Ramos (cell line): Measurements from ENCODE around the gene MIA2.

Experiments
- in situ Hi-C: fragments of 300-500 bp; cut with MboI; formaldehyde crosslinking; loops from one replicate; pipeline ENCODE4 v1.14.3; 2022; ENCODE audit warnings: low sequenced_read_pairs; ENCODE audit not compliant: unreplicated experiment

The MIA2 gene

DNA sequence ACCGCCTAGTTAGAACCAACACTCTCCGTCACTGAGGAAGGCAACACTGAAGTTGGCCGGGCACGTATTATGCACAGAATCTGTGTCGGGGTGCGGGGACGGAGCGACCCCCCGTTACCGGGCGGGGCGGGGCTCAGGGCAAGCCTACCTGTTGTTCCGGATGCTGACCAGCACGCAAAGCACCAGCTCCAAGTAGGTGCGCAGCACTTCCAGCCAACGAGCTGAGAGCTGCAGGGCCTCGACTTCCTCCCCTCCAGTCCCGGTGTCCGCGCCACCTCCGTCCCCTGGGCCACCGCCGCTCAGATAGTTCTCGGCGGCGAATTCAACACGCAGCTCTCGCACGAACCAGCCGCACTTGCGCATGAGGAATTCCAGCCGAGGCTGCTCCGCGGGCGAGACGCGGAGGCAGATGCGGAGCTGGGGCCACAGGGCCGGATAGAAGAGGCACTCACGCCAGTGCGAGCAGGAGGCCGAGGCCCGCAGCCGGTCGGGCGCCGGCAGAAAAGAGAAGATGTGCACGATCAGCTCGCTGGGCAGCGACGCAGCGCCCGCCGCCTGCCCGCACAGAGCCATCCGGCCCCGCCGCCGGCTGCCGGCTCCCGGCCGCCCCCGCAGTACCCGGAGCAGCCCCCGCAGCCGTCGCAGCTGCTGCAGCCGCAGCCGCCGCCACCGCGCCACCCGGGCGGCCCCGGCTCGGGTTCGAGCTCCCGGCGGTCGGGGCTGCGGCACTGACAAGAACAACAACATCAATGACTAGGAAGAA, 197.9 kb downstream of the MIA2 start:
- in situ Hi-C loops, result loop anchor here (25.0 kb wide), 1 partner anchor 319 kb away; the partner anchor contains the start of genes GEMIN2 and SEC23A

DNA sequence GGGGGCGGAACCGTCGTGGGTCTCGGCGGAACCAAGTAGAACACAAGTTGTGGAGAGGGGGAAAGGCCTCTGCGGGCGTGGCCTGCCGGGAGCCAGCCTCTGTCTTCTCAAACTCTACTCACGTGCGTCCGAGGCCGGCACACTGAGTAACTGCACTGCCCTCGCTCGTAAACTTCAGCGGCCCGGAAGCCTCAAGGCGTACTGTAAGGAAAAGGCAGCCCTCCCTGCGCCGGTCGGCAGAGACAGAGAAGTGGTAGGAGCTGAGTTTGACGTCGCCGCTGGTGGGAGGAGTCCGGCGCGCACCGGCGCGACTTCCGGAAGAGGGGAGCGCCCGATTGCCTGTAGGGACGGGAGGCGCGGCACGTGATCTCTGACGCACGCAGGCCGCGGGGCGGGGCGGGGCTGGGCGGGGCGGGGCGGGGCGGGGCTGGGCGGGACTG, 198.5 kb downstream of the MIA2 start, which contains the start of gene FBXO33:
FBXO33 (minus strand) TSS at position 255 of the 440 bp plus-strand sequence. CDS start 271 bp downstream, outside the sequence.
- in situ Hi-C loops, result loop anchor here (25.0 kb wide), 1 partner anchor 320 kb away; the partner anchor contains the start of genes GEMIN2 and SEC23A

DNA sequence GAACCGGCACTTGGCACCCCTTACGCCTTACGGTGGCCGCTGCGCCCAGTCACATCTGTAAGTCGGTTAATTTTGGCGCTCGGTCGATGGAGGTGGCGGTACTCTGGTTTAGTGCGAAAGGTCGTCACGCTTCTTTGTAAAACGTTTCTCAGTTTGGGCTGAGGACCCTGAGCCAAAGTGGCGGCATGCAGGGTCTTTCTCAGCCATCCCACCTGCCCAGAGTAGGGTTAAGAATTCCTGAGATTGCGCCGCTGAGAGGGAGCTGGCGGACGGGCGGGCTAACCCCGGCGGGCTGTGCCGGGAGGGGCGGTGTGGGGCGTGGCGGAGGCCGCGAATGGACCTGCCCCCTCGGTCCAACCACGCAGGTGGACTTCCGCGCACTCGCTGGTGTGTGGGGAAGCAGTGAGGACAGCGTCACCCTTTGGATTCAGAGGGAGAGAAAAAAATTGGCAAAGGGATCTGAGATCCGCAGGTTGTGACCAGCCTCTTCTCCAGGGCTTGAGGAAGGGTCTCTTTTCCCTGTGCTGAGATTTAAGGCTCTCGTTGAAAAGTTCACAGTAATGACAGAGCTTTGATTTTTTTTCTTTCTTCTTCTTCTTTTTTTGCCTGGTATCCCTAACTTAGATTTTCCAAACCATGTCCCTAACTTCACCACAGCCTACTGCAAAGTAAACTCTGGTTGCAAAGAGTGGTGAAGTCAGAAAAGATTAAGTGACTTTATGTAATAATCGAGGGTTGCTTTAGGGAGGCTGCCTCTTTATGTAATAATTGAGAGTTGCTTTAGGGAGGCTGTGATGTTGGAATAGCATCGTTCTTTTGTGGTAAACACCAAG, 199.1 kb downstream of the MIA2 start:
- in situ Hi-C loops, result loop anchor here (25.0 kb wide), 1 partner anchor 321 kb away; the partner anchor contains the start of genes GEMIN2 and SEC23A

DNA sequence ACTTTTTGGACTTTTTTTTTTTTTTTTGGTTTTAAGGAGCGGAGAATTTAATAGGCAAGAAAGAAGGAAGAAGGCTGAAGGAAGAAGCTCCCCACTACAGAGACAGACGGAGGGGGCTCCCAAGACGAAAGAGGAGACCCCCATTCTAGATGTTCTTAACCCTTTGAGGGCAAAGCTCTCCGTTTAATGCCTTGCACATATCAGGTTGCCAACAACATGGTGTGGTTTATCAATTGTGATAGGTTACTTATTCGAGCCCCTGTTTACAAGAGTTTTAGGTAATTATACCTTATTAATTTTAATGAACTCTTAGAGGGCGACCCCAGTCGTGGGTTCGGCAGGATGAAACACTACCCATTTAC, 199.7 kb downstream of the MIA2 start:
- in situ Hi-C loops, result loop anchor here (25.0 kb wide), 1 partner anchor 321 kb away; the partner anchor contains the start of genes GEMIN2 and SEC23A

DNA sequence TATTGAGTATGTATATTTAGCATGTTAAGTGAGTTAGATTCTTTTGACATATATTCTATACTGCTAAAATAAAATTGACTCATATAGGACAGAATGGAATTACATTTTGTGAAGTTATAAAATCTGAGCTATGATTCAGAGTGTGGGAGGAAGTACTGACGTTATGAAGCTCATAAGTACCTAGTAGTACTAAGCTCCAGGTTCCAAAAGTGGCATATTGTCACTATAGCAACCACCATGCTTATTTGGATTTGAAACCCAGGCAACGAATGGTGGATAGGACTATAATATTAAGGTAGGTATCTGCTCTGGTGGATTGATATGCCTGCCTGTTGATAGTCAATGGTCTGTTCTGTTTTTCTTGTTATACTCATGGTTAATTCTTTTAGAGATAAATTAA, 200.7 kb downstream of the MIA2 start:
- in situ Hi-C loops, result loop anchor here (25.0 kb wide), 1 partner anchor 322 kb away; the partner anchor contains the start of genes GEMIN2 and SEC23A

DNA sequence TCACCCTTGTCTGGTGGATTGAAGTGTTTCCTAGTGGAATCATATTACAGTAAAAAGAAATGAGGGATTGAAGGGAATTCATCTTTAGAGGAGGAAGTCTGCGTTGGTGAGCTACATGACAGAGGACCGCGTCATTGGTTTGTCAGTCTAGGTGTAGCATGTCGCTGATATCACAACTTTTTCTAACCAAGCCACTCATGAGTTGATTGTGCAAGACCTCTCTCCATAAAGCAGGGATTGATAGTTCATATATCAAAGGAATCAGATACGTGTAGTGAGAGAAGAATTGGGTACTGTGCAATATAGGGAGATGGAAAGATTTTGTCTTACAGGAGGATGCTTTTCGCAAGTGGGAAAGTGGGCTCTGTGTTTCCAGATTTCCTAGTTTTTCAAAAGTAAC, 201.5 kb downstream of the MIA2 start:
- in situ Hi-C loops, result loop anchor here (25.0 kb wide), 1 partner anchor 323 kb away; the partner anchor contains the start of genes GEMIN2 and SEC23A
